Activated CD4-positive, alpha-beta T cell treated with anti-CD3 and anti-CD28 coated beads, Interleukin-2, amount 50 U/mL, for 4 hours (primary cell): ENCODE measurements around the gene EED.
"Not testable (repeated sequence)": the region's sequence is repeated elsewhere in the genome, so short reads cannot be mapped to it uniquely, and the experiment has no call there.

ENCODE experiments used
- DNase-seq, 2 experiments: peaks; one replicate each; pipeline ENCODE4 v3.0.0-alpha.2; 2020

The EED gene

GRCh38 chr11:86219311-86220193 is 25.0 kb upstream of the EED start:
- DNase-seq = no peak

- DNase-seq = no peak
These were observed 23.9 kb upstream of the EED start for GRCh38 chr11:86220653-86221052.

GRCh38 chr11:86222081-86222480 is 22.5 kb upstream of the EED start:
- no peak for DNase-seq

- not testable (repeated sequence) for DNase-seq
These were observed 20.0 kb upstream of the EED start for GRCh38 chr11:86224575-86224974.

DNA sequence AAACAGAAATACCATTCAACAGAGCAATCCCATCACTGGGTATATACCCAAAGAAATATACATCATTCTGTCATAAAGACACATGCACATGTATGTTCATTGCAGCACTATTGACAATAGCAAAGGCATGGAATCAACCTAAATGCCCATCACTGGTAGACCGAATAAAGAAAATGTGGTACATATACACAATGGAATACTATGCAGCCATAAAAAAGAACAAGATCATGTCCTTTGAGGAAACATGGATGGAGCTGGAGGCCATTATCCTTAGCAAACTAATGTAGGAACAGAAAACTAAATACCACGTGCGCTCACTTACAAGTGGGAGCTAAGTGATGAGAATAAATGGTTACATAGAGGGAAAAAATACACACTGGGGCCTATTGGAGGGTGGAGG is 19.2 kb upstream of the EED start:
- not testable (repeated sequence) for DNase-seq

DNA sequence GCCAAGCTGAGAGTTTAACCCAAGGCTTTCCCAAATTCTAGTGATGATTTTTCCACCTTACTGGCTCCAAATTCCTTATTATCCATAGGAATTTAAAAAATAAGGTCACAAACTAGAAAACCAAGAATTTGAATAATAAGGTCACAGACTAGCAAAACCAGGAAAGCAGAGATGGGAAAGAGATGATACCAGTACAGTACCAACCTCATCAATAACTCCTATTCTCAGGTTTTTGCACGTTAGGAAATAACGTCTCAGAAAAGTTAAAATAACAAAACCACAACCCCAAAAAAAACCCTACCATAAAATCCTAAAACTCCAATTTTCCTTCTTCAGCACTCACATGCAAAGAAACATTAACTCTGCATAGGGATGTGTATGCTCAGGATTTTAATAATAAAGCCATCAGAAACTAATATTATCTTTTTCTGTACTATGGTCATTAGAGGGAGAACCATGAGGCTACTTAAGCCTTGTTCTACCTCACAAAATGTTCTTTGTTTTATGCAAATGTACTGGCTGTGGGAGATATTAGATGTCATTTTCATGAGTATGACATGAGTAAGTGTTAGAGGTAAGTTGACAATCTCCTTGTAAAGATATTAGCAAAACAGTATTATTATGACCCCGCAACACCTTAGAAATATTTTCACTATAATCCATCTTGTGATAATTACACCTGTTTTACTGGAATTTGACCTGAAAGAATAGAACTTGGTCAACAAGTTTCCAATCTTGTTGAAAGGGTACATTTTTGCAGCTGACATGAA is 16.1 kb upstream of the EED start:
- DNase-seq = no peak

DNA sequence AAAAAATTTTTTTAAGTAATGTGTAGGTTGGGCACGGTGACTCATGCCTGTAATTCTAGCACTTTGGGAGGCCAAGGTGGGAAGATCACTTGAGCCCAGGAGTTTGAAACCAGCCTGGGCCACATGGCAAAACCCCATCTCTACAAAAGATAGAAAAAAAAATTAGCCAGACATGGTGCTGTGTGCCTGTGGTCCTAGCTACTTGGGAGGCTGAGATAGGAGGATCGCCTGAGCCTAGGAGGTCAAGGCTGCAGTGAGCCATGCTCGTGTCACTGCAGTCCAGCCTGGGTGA is 15.6 kb upstream of the EED start:
- DNase-seq = peak in 1 of 2 experiments; percentile 5

GRCh38 chr11:86230179-86230804 is 14.3 kb upstream of the EED start:
- DNase-seq = no peak

DNA sequence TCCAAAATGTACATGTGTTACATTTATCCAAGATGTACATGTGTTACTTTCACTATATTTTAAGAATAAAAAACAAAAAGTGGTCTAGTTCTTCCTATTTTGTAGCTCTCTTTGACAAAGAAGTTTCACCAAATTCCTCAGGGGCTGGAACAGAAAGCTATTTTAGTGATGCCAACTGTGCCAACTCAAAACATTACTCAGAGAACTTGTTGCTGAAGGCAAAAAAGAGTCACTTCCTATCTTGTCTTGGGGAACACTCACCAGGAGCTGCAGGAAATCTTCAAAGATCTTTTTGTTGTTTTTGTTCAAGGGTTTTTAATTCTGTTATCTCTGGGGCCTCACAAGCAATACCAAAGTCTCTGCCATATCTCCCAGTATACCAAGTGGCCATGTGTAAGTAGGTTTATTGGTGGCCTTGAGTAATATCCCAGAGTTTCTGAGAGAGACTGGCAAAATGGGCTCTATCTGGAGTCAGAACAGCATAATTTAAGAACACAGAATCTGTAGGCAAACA is 13.6 kb upstream of the EED start:
- DNase-seq = no peak

- DNase-seq = no peak
These were observed 12.0 kb upstream of the EED start for GRCh38 chr11:86232556-86232955.

- DNase-seq = no peak
These were observed 9.6 kb upstream of the EED start for GRCh38 chr11:86234831-86235461.

DNA sequence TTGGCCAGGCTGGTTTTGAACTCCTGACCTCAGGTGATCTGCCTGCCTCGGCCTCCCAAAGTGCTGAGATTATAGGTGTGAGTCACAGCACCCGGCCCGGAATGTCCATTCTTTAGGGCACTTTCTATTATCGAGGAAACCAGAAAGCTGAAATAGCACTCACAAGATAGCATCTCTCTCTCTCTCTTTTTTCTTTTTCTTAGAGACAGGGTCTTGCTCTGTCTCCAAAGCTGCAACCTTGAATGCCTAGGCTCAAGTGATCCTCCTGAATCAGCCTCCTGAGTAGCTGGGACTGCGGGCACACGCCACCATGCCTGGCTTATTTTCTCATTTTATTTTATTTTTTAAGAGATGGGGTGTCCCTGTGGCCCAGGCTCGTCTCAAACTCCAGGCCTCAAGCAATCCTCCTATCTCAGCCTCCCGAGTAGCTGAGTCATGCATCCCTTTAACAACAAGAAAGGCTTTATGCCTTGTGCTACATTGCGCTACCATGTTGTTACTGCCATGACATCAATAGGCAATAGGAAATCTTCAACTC is 7.2 kb upstream of the EED start:
- DNase-seq = no peak

GRCh38 chr11:86240164-86240563 is 4.4 kb upstream of the EED start:
- DNase-seq = no peak

GRCh38 chr11:86241956-86242535 is 2.5 kb upstream of the EED start:
- DNase-seq = no peak

DNA sequence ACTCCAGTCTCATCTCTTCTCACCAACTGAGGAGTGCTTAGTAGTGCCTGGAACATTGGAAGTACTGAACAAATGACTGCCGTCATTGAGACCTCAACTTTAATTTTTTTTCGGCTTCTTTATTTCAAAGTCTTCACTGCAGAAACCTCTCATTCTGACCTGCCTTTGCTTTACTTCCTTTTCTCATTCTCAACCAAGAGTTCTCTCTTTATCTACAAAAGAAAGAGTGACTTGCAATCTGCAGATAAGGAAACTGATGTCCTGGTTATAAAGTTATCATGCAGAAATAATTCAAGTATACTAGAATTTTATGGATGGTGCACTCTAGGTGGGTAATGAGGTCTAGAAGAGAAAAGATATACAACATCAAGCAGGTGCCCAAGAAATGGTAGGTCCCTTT is 1.2 kb upstream of the EED start:
- no peak for DNase-seq

DNA sequence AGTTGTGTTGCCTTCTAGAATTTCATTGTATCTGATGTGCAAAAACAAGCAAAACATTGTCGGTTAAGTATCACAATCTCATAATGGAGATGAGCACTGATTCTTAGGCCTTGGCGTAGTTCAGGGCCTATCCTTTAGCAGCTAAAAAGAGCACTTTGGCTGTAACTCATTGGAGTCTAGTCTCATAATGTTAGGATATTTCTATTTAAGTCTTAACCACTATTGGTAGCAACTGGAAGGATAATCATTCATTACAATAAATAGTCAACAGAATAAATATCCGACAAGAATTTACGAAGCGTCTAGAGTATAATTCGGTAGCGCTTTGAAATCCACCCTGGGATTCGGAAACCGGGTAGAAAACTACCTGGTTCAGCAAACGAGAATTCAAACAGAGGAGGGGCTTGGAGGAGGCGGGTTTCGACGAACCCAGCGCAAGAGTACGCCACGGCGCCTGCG is 461 bp upstream of the EED start:
- peak; percentile 86 to 88 for DNase-seq

DNA sequence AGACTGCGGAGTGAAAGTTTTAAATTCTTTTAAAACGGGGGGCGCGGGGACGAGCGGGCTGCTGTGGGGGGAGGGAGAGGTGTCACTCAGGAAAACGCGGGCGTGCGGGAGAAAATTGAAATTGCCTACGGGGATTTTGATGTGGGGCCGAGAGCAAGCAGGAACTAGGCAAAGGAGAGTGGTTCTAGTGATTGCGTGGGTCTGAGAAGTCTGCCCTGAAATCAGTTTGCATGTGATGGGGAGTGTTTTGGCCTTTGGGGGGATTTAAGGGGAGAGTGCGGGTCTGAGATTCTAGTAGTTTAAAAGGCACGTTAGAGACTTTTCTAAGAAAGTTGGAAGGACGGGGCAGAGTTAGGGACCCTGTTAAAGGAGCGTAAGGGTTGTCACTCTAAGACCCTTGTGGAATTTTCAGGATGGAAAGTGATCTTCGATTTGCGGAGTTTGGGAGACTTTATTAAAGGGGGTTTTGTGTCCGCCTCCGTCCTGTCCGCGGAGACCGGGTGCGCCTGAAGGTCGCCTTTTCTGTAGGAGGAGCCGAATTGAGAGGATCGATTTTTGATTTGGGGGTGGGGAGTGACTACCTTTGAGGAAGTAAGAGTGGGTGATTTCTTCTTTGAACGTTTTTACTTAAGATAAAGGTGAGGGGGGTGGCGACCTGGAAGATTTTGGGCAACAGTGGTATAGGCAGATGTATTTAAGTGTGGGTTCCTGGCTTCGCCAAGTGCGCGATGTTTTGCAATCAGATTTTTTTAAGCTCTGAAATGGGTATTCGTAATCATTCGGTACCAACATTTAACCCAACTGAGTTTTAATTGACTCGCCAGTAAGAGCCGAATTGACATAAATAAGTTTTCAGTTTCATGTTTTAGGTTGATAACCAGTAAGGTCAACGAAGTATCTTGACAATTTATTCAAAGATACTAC is 1.1 kb downstream of the EED start:
- DNase-seq = peak; percentile 8 to 14

GRCh38 chr11:86246293-86246675 is 1.7 kb downstream of the EED start:
- no peak for DNase-seq

- no peak for DNase-seq
These were observed 3.1 kb downstream of the EED start for GRCh38 chr11:86247608-86248007.

GRCh38 chr11:86248609-86249008 is 4.1 kb downstream of the EED start:
- no peak for DNase-seq
